NCI-H1694 treated with DMSO at 0.1 percent for 48 hours (cell line): ENCODE data around the gene FOXC2.

Source experiments
- DNase-seq: peaks from one replicate; lab custom pipeline; 2025; lab: John Stamatoyannopoulos, UW

FOXC2 gene

GRCh38 chr16:86566601-86566965, at the start of gene FOXC2:
TSS of gene FOXC2 (plus strand) at chr16:86566829. CDS start at chr16:86567336, 507 bp downstream.
- no peak for DNase-seq

- DNase-seq = no peak
These were observed 49.6 kb upstream of the FOXC2 start for GRCh38 chr16:86517033-86517432.

- no peak for DNase-seq
These were observed 48.9 kb upstream of the FOXC2 start for GRCh38 chr16:86517652-86518258.

GRCh38 chr16:86519007-86519648, 47.5 kb upstream of the FOXC2 start:
- no peak for DNase-seq

GRCh38 chr16:86519649-86520316, 46.8 kb upstream of the FOXC2 start:
- DNase-seq = no peak

- no peak for DNase-seq
These were observed 46.1 kb upstream of the FOXC2 start for GRCh38 chr16:86520317-86521210.

GRCh38 chr16:86521236-86522197, 45.1 kb upstream of the FOXC2 start:
- DNase-seq = no peak

- DNase-seq = no peak
These were observed 44.0 kb upstream of the FOXC2 start for GRCh38 chr16:86522634-86523033.

GRCh38 chr16:86523166-86523740, 43.4 kb upstream of the FOXC2 start:
- DNase-seq = no peak

GRCh38 chr16:86524029-86524428, 42.6 kb upstream of the FOXC2 start:
- no peak for DNase-seq

- no peak for DNase-seq
These were observed 40.9 kb upstream of the FOXC2 start for GRCh38 chr16:86525696-86526095.

GRCh38 chr16:86527366-86527765, 39.3 kb upstream of the FOXC2 start:
- no peak for DNase-seq

GRCh38 chr16:86528061-86528929, 38.3 kb upstream of the FOXC2 start:
- no peak for DNase-seq

GRCh38 chr16:86529160-86529559, 37.5 kb upstream of the FOXC2 start:
- DNase-seq = no peak

GRCh38 chr16:86530251-86531190, 36.1 kb upstream of the FOXC2 start:
- no peak for DNase-seq

GRCh38 chr16:86531191-86531545, 35.5 kb upstream of the FOXC2 start:
- DNase-seq = no peak

GRCh38 chr16:86531641-86532525, 34.7 kb upstream of the FOXC2 start:
- DNase-seq = no peak

- no peak for DNase-seq
These were observed 34.2 kb upstream of the FOXC2 start for GRCh38 chr16:86532526-86532815.
